HG03575 (cell line): ENCODE data around the gene SPECC1.
"Not testable (repeated sequence)": the region's sequence is repeated elsewhere in the genome, so short reads cannot be mapped to it uniquely, and the experiment has no call there.

ENCODE experiments used
- ATAC-seq: cut with Tn5 transposase; IDR thresholded peaks from one replicate; pipeline ENCODE4 v1.9.1; 2021; ENCODE audit not compliant: unreplicated experiment, insufficient number of reproducible peaks, low FRiP score; ENCODE audit errors: extremely low read depth

Gene SPECC1, protein sequence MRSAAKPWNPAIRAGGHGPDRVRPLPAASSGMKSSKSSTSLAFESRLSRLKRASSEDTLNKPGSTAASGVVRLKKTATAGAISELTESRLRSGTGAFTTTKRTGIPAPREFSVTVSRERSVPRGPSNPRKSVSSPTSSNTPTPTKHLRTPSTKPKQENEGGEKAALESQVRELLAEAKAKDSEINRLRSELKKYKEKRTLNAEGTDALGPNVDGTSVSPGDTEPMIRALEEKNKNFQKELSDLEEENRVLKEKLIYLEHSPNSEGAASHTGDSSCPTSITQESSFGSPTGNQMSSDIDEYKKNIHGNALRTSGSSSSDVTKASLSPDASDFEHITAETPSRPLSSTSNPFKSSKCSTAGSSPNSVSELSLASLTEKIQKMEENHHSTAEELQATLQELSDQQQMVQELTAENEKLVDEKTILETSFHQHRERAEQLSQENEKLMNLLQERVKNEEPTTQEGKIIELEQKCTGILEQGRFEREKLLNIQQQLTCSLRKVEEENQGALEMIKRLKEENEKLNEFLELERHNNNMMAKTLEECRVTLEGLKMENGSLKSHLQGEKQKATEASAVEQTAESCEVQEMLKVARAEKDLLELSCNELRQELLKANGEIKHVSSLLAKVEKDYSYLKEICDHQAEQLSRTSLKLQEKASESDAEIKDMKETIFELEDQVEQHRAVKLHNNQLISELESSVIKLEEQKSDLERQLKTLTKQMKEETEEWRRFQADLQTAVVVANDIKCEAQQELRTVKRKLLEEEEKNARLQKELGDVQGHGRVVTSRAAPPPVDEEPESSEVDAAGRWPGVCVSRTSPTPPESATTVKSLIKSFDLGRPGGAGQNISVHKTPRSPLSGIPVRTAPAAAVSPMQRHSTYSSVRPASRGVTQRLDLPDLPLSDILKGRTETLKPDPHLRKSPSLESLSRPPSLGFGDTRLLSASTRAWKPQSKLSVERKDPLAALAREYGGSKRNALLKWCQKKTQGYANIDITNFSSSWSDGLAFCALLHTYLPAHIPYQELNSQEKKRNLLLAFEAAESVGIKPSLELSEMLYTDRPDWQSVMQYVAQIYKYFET

DNA sequence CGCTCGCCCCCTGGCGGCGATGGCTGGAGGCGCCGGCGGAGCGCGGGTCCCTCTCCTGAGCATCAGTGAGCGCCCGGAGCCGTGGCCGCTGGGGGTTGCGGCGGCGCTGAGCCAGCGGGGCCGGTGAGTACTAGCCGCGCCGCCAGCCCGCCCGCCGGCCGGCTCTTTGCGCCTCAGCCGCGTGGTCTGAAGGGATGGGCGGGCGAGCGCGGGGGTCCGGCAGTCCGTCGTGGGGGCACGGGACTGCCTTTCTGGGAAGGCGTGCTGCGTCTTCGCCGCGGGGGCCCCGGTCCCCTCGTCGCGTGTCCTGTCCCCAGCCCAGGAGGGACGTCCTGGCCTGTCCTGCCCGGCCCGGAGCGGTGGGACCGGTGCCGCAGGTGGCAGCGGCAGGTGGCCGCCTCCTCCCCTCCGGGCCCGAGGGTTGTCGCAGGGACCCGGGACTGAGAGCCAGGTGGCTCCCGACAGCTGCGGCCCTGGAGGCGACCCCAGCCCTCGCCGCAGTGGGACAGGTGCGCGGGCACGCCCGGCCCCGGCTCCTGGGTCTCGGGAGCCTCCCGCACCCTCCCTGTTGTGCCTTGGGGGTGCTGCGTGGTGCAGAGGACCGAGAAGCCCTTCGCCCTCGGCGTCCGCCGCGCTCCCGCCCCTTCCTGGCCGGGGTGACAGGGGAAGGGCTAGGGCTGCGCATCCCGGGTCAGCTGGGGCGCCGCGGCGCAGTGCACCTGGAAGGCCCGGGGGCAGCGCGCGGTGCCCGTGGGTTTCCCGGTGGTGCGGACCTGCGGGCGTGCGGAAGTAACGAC lies at the start of gene SPECC1:
Gene SPECC1, plus strand, starts transcription at position 58 of the 797 bp plus-strand sequence. CDS start 87,293 bp downstream, outside the sequence.
- no peak for ATAC-seq

DNA sequence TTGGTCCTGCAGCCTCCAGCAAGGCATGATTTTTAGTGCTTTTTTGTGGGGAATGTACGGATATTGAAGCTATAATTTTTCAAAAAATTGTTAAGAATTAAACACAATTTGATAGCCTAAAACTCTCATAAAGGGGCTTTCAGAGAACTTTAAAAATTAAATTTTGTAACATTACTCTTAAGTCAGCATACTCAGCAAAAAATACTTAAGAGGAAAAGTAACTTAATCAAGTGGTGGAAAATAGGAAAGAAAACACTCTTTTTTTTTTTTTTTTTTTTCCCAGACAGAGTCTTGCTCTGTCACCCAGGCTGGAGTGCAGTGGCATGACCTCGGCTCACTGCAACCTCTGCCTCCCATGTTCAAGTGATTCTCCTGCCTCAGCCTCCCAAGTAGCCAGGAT lies 46.2 kb upstream of the SPECC1 start:
- not testable (repeated sequence) for ATAC-seq

DNA sequence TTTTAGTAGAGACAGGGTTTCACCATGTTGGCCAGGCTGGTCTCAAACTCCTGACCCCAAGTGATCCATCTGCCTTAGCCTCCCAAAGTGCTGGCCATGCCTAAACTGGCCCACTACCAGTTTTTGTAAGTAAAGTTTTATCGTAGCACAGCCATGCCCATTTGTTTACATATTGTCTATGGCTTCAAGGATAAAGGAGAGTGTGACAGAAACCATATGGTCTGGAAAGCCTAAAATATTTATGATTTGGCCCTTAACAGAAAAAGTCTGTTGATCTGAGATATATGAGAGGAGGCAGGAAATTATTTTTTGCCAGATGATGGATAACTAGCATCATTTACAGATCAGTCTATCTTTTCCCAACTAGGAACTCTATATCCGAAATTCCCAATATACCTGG lies 36.0 kb upstream of the SPECC1 start:
- ATAC-seq: no peak

DNA sequence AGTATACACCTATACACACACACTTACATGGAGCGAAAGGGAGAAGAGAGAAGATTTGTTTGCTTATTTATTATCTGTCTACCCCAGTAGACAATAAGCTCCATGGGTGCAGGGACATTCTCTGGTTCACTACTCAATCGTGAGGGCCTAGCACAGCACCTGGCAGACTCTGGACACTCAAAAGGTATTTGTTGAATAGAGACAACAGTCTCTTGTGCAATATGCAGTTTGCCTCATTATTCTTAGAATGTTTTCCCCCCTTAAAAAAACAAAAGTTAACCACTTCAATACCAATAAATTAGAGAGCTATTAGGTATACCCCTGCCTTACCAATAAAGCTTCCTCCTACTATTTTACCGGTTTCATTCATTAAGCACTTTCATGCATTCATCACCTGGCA lies 33.6 kb upstream of the SPECC1 start:
- no peak for ATAC-seq

DNA sequence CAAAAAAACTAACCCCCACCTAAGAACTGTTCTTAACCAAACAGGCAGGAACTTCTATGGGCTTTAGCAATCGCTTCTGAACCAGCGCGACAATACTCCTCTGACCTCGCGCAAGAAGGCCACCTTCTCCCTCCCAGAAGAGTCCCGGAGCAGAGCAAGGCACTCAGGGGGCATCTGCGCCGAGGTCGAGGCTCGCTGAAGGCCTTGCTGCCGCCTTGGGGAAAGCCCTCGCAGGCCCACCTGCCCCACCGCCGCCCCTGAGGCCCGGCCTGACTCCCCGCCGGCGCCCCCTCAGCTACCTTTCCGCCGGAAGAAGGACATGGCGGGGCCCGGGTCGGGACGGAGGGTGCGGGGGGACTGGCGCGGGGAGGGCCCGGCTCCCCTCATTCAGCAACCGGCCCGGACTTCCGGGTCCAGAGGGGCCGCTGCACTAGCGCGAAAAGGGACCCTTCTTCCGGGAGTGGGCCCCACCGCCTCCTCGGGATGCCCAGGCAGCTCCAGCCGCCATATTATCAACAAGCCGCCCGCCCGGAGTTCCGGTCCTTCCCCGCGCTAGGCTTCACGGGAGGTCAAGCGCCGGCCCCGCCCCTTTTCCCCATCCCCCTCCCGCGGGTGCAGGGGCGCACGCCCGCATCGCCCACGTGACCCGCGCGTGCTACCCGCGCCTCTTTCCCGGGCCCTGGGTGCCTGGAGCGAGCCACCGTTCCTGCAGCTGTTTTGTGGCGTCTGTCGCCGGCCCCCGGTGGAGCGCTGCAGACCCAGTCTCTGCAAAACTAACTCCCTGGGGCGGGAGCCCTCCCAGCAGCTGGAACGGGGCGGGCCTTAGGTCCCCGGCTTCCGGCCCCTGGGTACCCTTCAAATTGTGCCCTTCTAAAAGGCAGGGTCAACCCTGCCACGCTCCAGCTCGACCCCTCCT lies 31.6 kb upstream of the SPECC1 start, which contains the start of gene AKAP10:
Gene AKAP10, minus strand, starts transcription at position 536 of the 916 bp plus-strand sequence. Its CDS starts 149 bp downstream, at position 387.
- no peak for ATAC-seq

DNA sequence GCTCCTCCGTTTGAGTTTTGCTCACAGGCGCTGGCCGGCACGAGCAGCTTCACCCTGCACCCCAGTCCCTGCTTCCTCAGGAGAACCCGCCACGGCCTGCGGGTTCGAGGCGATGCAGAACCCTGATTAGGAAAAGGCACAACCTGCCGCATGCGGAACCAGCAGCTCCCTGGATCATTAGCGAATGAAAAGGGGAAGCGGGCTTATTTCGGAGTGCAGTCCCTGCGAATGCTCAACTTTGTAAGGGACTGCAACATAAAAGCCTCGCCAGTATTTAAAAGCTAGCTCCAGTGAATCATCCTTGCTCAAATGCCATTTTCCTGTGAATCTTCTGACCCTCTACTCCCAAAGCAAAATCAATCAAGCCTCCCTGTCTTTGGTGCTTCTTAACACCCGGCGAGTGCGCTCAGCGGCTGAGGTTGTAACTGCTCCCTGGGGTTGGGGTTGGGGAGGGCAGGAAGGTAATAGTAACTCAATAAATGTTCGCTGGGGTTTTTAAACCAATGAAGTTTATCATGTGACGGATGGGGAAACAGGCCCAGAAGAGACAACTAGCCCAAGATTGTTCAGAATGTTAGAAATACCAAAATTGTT lies 30.9 kb upstream of the SPECC1 start:
- no peak for ATAC-seq

DNA sequence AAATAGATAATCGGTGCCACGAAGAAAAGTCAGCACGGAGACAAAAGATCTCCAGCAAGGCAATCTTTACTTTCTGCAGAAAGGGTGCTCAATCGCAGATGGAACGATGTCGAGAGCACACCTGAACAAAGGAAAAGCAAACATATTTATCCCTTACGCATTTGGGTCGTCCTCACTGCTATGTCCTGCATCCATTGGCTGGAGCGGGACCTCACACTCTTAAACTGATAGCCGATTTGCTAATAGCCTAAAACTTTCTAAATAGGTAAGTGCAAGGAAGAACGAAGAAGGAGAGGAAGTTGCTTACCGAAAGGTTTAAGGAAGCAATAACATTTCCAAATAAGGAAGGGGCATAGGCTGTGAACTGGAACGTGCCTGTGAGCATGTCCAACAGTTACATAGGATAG lies 30.4 kb upstream of the SPECC1 start:
- no peak for ATAC-seq

DNA sequence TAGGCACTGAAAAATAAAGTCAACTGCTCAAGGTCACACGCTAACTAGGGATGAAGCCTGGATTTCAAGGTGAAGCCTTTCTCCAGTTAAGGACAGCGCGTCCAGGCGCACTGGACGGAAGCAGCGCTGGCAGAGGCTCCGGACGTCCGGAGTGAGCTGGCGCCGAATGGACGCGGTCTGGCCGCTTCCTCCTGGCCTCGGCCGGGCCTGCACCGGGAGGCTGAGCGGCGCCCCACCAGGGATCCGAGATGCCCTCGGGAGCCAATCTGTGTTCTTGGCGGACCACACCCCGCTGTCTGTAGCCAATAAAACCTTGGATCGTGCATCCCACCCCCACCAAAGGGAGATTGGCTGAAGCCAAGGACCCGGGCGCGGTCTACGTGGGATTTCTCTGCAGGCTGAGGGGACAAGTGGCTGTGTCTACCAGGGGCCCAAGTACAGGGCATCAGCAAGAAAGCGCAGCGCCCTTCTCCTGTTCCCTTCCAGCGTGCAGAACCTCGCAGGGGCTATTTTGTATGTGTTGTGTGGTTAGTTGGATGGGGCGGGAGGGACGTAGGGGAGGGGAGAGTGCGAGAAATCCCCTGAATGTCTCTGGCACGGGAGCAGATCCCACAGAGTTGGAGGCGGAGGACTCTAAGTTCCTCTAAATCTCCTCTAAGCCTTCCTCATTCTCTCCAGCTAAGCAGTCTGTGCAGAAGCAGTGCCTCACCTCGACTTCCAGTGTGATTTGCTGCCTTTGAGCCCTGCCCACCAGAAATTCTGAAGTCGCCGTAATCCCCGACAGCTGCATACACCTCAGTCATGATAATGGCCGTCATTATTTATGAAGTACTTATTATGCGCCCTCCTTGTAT lies 29.0 kb upstream of the SPECC1 start:
- ATAC-seq: no peak

DNA sequence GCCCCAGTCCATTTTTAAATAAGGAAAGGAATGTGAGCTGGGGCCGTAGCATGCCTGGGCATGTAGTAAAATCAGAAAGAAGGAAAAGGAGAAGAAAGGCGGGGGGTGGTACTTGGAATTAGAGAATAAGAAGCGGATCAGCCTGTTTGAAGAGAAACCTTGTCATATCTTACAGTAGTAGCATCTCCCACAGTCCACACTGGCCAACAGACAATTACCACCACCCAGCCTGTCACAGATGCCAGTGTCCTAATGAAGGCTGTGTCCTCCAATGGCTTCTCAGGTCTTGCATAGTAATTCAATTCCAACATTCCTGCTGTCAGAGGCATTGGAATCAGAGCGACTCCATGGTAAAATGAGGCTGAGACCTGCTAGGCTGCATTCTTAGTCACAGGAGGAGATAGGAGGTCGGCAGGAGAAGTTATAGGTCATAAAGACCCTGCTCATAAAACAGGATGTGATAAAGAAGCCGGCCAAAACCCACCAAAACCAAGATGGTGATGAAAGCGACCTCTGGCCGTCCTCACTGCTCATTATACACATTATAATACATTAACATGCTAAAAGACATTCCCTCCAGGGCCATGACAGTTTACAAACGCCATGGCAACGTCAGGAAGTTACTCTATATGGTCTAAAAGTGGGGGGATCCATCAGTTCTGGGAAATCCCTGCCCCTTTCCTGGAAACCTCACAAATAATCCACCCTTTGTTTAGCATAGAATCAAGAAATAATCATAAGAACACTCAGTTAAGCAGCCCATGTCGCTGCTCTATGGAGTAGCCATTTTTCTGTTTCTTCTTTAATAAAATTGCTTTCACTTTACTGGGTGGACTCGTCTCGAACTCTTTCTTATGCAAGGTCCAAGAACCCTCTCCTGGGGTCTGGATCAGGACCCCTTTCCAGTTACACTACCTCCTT lies 22.0 kb upstream of the SPECC1 start:
- ATAC-seq: no peak

DNA sequence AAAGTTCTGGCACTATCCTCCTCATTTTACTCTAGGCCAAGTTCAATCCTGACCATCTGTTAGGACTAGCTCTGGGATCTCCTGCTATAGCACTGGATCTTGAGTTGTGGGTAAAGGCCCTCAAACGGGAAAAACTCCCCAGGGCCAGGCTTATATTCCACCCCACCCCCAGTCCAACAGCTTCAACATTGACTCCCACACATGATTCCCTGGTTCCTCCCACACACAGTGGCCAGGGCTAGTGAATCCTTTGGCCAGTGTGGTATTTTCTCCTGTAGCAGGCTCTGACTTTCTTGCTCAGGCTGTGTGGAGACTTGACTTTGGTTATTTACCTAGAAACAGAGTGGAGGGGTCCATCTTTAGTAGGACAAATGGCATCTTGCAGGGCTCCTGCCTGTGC lies 21.3 kb upstream of the SPECC1 start:
- no peak for ATAC-seq

DNA sequence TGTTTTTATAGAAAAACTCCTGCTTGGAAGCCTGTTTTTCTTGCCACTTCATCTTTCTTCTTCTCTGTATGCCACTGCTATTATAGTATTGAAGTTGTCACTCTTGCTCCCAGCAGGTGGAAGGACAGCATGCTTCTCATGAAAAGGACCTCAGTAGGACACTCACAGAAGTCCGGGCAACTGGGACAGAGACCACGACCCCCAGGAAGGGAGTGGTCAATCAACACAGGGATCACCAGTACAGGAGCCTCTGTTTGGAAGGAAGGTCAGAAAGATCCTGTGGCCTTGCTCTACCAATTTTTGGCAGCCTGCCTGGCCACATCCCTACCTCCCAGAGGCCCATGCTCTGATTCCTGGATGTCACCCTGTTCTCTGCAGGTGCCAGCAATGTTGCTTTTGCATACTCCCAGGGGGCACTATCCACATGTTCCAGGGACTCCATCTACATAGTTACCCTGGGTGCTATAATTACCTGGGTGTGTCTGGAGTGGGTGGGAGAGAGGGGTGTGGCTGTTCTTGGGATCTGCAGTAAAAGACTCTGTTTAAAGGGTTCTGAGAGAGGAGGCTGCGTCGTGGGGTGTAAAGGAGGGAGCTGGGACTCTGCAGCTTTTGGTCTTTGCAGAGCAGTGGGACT lies 17.8 kb upstream of the SPECC1 start:
- ATAC-seq: no peak

DNA sequence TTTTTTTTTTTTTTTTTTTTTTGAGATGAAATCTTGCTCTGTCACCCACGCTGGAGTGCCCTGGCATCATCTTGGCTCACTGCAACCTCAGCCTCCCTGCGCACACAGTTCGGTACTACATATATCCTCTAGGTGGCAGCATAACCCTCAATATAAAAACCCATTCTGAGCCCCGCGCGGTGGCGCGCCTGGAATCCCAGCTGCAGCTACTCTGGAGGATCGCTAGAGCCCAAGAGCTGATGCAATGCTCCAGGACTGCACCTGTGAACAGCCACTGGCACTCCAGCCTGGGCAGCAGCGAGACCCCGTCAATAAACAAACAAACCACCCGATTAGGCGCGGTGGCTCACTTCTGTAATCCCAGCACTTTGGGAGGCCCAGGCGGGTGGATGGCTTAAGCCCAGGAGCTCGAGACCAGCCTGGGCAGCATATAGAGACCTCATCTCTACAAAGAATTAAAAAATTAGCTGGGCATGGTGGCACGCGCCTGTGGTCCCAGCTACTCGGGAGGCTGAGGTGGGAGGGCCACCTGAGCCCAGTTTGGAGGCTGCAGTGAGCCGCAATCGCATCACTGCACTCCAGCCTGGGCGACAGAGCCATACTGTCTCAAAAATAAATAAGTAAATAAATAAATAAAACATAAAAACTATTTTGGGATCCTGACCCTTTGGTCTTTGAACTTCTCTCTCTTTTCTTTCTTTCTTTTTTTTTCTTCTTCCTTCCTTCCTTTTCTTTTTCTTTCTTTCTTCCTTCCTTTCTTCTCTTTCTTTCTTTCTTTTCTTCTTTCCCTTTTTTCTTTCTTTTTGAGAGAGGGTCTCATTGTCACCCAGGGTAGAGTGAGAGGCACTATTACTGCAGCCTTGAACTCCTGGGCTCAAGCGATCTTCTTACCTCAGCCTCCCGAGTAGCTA lies 16.1 kb upstream of the SPECC1 start:
- no peak for ATAC-seq

DNA sequence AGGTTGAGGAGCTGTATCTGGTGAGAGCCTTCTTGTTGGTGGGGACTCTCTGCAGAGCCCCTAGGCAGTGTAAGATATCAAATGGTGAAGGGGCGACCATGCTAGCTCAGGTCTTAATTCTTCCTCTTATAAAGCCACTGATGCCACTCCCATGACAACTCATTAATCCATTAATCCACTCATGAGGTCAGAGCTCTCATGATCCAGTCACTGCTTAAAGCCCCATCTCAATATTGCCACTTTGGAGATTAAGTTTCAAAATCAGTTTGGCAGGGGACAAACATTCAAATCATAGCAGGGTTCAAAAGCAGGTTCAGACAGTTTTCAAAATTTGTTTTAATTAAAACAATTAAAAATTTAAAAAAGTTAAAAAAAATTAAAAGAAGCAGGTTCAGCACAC lies 13.1 kb upstream of the SPECC1 start:
- no peak for ATAC-seq

DNA sequence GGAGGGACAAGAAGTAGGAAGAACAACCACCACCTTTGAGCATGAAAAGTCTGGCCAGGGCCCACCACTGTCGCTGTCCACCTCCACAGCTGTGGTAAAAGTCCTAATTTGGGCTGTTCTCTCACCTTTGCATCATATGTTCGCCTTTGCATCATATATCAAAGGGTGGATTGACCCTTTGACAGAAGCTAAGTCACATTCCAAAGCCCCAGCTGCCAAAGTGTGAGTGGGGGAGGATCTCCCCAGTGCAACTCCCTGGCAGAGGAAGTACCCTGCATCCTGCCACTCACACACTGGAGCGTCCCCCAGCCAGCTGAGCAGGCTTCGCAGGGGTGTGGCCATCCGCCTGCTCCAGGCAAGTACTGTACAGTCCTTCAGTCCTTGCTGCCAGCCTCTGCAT lies 12.7 kb upstream of the SPECC1 start:
- no peak for ATAC-seq
